IMR-90 (cell line): ENCODE measurements around the gene FBXW11.

Experiments
- CEBPB ChIP-seq: IDR thresholded peaks from 2 replicates; pipeline ENCODE4 v1.6.1; 2012; ENCODE audit warnings: low read depth, low read length, improper control_type of control experiment
- FOS ChIP-seq: fragments of 150-350 bp; IDR thresholded peaks from 2 replicates; pipeline ENCODE4 v1.6.1; 2016; ENCODE audit warnings: low read depth, low read length
- MAFK ChIP-seq: IDR thresholded peaks from 2 replicates; pipeline ENCODE4 v1.6.1; 2012; ENCODE audit warnings: low read depth, low read length, improper control_type of control experiment
- MXI1 ChIP-seq: IDR thresholded peaks from 2 replicates; pipeline ENCODE4 v1.6.1; 2012; ENCODE audit warnings: low read depth, mild to moderate bottlenecking, low read length, moderate library complexity, borderline replicate concordance
- NFE2L2 ChIP-seq: fragments of 150-350 bp; IDR thresholded peaks from 2 replicates; pipeline ENCODE4 v1.6.1; 2016; ENCODE audit warnings: low read depth, mild to moderate bottlenecking, low read length
- POLR2A ChIP-seq: IDR thresholded peaks from 2 replicates; pipeline ENCODE4 v1.6.1; 2012; ENCODE audit warnings: mild to moderate bottlenecking, low read depth, low read length
- RAD21 ChIP-seq: IDR thresholded peaks from 2 replicates; pipeline ENCODE4 v1.6.1; 2012; ENCODE audit warnings: low read length, improper control_type of control experiment
- RCOR1 ChIP-seq: IDR thresholded peaks from 2 replicates; pipeline ENCODE4 v1.6.1; 2012; ENCODE audit warnings: mild to moderate bottlenecking, low read length, improper control_type of control experiment; ENCODE audit not compliant: insufficient replicate concordance
- RFX5 ChIP-seq: IDR thresholded peaks from 2 replicates; pipeline ENCODE4 v1.8.0; 2012; ENCODE audit warnings: low read depth, mild to moderate bottlenecking, low read length, moderate library complexity
- SMC3 ChIP-seq: fragments of 150-350 bp; IDR thresholded peaks from 2 replicates; pipeline ENCODE4 v1.6.1; 2016; ENCODE audit warnings: low read depth, mild to moderate bottlenecking, antibody characterized with exemption, low read length, moderate library complexity
- TF ChIP-seq, protein P1 (sequence below): conservative IDR thresholded peaks from 2 replicates; pipeline ENCODE4 v1.5.1; 2012; ENCODE audit warnings: mild to moderate bottlenecking, low read depth, low read length, improper control_type of control experiment
- TF ChIP-seq, protein P2 (sequence below): fragments of 150-350 bp; IDR thresholded peaks from 2 replicates; pipeline ENCODE4 v1.6.1; 2017; ENCODE audit warnings: mild to moderate bottlenecking, antibody characterized with exemption, low read length, low read depth
- TF ChIP-seq, protein P3 (sequence below): fragments of 150-350 bp; IDR thresholded peaks from 2 replicates; pipeline ENCODE4 v1.6.1; 2016; ENCODE audit warnings: low read depth, mild to moderate bottlenecking, low read length, moderate library complexity, borderline replicate concordance

DNA sequence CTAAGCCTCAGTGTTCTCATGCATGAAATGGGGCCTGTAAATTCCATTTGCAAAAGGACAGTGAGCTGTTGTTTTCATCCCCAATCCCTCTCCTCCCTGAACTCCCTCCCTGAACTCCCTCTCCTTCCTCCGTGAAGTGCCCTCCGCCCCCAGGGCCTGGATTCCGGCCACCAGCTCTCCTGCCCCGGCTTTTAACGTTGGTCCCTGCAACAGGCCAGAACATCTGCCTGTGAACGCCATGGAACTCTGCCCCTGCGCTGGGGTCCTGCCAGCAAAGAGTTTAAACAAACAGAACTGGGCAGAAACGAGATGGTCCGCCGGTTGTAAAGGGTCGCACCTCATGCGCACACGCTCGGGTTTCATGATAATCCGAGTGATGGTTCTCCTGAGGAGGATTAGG is 158.4 kb downstream of the FBXW11 start:
- TF ChIP-seq, protein P1, sequence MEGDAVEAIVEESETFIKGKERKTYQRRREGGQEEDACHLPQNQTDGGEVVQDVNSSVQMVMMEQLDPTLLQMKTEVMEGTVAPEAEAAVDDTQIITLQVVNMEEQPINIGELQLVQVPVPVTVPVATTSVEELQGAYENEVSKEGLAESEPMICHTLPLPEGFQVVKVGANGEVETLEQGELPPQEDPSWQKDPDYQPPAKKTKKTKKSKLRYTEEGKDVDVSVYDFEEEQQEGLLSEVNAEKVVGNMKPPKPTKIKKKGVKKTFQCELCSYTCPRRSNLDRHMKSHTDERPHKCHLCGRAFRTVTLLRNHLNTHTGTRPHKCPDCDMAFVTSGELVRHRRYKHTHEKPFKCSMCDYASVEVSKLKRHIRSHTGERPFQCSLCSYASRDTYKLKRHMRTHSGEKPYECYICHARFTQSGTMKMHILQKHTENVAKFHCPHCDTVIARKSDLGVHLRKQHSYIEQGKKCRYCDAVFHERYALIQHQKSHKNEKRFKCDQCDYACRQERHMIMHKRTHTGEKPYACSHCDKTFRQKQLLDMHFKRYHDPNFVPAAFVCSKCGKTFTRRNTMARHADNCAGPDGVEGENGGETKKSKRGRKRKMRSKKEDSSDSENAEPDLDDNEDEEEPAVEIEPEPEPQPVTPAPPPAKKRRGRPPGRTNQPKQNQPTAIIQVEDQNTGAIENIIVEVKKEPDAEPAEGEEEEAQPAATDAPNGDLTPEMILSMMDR: no peak
- TF ChIP-seq NFE2L2 (no peak), CEBPB (no peak), RAD21 (no peak), POLR2A (no peak), FOS (no peak), RFX5 (no peak), MXI1 (no peak), MAFK (no peak), RCOR1 (no peak), SMC3 (no peak)
- TF ChIP-seq, protein P2, sequence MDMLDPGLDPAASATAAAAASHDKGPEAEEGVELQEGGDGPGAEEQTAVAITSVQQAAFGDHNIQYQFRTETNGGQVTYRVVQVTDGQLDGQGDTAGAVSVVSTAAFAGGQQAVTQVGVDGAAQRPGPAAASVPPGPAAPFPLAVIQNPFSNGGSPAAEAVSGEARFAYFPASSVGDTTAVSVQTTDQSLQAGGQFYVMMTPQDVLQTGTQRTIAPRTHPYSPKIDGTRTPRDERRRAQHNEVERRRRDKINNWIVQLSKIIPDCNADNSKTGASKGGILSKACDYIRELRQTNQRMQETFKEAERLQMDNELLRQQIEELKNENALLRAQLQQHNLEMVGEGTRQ: no peak
- TF ChIP-seq, protein P3, sequence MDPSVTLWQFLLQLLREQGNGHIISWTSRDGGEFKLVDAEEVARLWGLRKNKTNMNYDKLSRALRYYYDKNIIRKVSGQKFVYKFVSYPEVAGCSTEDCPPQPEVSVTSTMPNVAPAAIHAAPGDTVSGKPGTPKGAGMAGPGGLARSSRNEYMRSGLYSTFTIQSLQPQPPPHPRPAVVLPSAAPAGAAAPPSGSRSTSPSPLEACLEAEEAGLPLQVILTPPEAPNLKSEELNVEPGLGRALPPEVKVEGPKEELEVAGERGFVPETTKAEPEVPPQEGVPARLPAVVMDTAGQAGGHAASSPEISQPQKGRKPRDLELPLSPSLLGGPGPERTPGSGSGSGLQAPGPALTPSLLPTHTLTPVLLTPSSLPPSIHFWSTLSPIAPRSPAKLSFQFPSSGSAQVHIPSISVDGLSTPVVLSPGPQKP: no peak
